PC-9 (cell line): ENCODE data around the gene PHF3.

Experiments
- CTCF ChIP-seq: fragments of 200-600 bp; sonication (generic); conservative IDR thresholded peaks from 2 replicates; pipeline ENCODE4 v1.6.1; 2017; ENCODE audit warnings: mixed run types, antibody characterized with exemption, mild to moderate bottlenecking, moderate library complexity
- EZH2 ChIP-seq: fragments of 200-600 bp; sonication (generic); IDR thresholded peaks from 2 replicates; pipeline ENCODE4 v1.8.0; 2017; ENCODE audit warnings: antibody characterized with exemption, low read depth

DNA sequence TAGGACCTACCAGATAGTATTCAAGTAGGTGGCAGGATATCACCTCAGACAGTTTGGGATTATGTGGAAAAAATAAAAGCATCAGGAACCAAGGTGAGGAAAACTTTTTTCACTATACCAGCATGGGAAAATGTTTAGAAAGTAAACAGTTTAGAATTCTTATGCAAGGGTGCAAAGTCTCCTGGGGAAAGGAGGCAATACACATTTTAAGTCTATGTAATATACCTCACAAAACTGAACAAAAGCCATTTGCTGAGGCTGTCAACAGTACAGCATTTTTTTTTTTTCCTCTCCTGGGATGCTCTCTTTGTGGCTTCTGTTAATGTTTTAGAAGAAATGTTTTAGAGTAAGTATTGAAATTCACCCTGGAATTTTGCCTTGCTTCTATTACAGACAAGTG, 73.5 kb downstream of the PHF3 start:
- no peak for TF ChIP-seq CTCF
- no peak for TF ChIP-seq EZH2
